Ramos (cell line): Measurements from ENCODE around the gene GATD1.

Experiments used
- in situ Hi-C: fragments of 300-500 bp; cut with MboI; formaldehyde crosslinking; loops from one replicate; pipeline ENCODE4 v1.14.3; 2022; ENCODE audit warnings: low sequenced_read_pairs; ENCODE audit not compliant: unreplicated experiment

Gene GATD1

DNA sequence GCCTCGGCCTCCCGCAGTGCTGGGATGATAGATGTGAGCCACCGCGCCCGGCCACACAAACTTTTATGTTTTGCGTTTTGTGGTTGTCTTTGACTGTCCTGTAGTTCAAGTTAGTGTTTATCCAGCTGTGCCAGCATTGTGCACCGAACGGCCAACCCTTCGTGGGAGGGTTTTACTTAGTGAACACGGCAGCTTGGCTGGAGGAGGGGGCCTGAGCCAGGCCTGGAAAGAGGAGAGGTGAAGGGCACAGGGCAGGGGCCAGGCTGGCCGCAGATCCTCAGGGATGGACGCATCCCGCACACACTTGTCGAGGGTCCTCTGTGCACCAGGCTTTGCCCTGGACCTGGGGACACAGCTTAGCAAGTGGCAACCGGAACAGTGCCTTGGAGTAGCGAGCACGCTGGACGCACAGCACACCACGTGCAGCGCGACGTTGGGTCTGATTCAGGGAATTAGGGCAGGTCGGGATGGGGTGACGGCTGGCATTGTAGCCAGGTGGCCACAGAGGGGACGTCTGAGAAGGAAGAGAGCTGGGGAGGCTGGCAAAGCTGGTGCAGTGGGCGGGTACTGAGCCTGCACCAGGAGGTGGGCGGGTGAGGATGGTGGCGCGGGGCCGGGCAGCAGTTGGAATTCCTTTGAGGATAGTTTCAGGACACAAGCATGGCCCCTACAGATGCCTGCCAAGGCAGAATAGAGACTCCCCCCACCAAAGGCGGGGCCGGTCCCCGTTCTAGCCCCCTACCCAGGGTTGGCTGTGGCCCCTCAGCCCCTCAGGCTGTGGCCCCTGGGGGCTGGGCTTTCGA lies 57.9 kb downstream of the GATD1 start:
- in situ Hi-C loops, result loop anchor here (5.0 kb wide), 1 partner anchor 167 kb away; no protein-coding TSS in a partner anchor
